Measurements from ENCODE around the gene PLEKHD1.

PLEKHD1 gene

GRCh38 chr14:69499436-69499835 is 14.9 kb downstream of the PLEKHD1 start:
- Histone ChIP-seq H3K9me2 (replicated peaks; ENCODE audit: control insufficient read depth, low read length) (no peaks in the 10 kb centered on the region), H3K4me1 (ENCODE audit: control insufficient read depth, low read length) (no peaks in the 10 kb centered on the region), H3K27me3 (ENCODE audit: control insufficient read depth, low read length) (no peaks in the 10 kb centered on the region), H3K9me3 (ENCODE audit: control insufficient read depth, insufficient read depth, low read length) (no peaks in the 10 kb centered on the region), H3F3A (ENCODE audit: control insufficient read depth, insufficient read depth) (no peaks in the 10 kb centered on the region), H3K27ac (ENCODE audit: low read depth, low read length) (no peak overlapping the region), H4K20me1 (ENCODE audit: control insufficient read depth, insufficient read depth, low read depth, low read length) (no peaks in the 10 kb centered on the region), H3K36me3 (ENCODE audit: control insufficient read depth, low read length) (no peaks in the 10 kb centered on the region), H3K79me2 (ENCODE audit: control insufficient read depth, low read length) (no peaks in the 10 kb centered on the region), H3K4me3 (ENCODE audit: low read length) (no peak overlapping the region), H3K4me2 (ENCODE audit: low read length) (no peak overlapping the region)
- TF ChIP-seq CTCF (IDR thresholded peaks at IDR 0.05; ENCODE audit: low read depth, low read length, poor library complexity, severe bottlenecking), result no peak
- no peak for TF ChIP-seq EZH2phosphoT487 (IDR thresholded peaks at IDR 0.05; ENCODE audit: borderline replicate concordance, low read length)

DNA sequence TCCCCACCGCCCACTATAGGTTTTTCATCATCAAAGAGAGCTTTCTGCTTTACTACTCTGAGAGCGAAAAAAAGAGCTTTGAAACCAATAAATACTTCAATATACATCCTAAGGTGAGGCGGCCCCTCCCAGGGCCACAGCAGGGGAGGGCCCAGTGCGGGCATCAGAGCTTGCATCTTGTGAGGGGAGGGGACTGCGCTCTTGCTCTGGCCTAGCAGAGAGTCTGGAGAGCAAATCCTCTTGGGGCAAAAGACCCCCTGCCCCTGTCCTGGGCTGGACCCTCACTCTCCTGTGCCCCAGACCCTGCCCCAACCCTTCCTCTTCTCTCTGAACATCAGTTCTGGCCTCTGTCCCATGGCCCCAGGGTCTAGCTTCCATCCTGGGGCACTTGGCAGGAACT is 15.6 kb downstream of the PLEKHD1 start:
- H3K4me1 ChIP-seq (ENCODE audit: control insufficient read depth, low read length), result no peaks in the 10 kb centered on the region
- no peaks in the 10 kb centered on the region for H3K27me3 ChIP-seq (ENCODE audit: control insufficient read depth, low read length)
- H3K4me2 ChIP-seq (ENCODE audit: low read length), result no peak overlapping the region
- H3F3A ChIP-seq (ENCODE audit: control insufficient read depth, insufficient read depth), result no peaks in the 10 kb centered on the region
- no peaks in the 10 kb centered on the region for H3K9me3 ChIP-seq (ENCODE audit: control insufficient read depth, insufficient read depth, low read length)
- H3K9me2 ChIP-seq (replicated peaks; ENCODE audit: control insufficient read depth, low read length), result no peaks in the 10 kb centered on the region
- no peaks in the 10 kb centered on the region for H3K79me2 ChIP-seq (ENCODE audit: control insufficient read depth, low read length)
- TF ChIP-seq CTCF (IDR thresholded peaks at IDR 0.05; ENCODE audit: low read depth, low read length, poor library complexity, severe bottlenecking) (no peak), EZH2phosphoT487 (IDR thresholded peaks at IDR 0.05; ENCODE audit: borderline replicate concordance, low read length) (no peak)
- H3K36me3 ChIP-seq (ENCODE audit: control insufficient read depth, low read length), result no peaks in the 10 kb centered on the region
- no peaks in the 10 kb centered on the region for H4K20me1 ChIP-seq (ENCODE audit: control insufficient read depth, insufficient read depth, low read depth, low read length)
- H3K27ac ChIP-seq (ENCODE audit: low read depth, low read length), result no peak overlapping the region
- no peak overlapping the region for H3K4me3 ChIP-seq (ENCODE audit: low read length)

GRCh38 chr14:69500736-69501135 is 16.2 kb downstream of the PLEKHD1 start:
- no peak overlapping the region for H3K27ac ChIP-seq (ENCODE audit: low read depth, low read length)
- no peaks in the 10 kb centered on the region for H3K9me2 ChIP-seq (replicated peaks; ENCODE audit: control insufficient read depth, low read length)
- H3K4me2 ChIP-seq (ENCODE audit: low read length), result no peak overlapping the region
- H3K79me2 ChIP-seq (ENCODE audit: control insufficient read depth, low read length), result no peaks in the 10 kb centered on the region
- H3F3A ChIP-seq (ENCODE audit: control insufficient read depth, insufficient read depth), result no peaks in the 10 kb centered on the region
- no peaks in the 10 kb centered on the region for H4K20me1 ChIP-seq (ENCODE audit: control insufficient read depth, insufficient read depth, low read depth, low read length)
- no peaks in the 10 kb centered on the region for H3K27me3 ChIP-seq (ENCODE audit: control insufficient read depth, low read length)
- TF ChIP-seq CTCF (IDR thresholded peaks at IDR 0.05; ENCODE audit: low read depth, low read length, poor library complexity, severe bottlenecking) (no peak), EZH2phosphoT487 (IDR thresholded peaks at IDR 0.05; ENCODE audit: borderline replicate concordance, low read length) (no peak)
- no peaks in the 10 kb centered on the region for H3K36me3 ChIP-seq (ENCODE audit: control insufficient read depth, low read length)
- no peak overlapping the region for H3K4me3 ChIP-seq (ENCODE audit: low read length)
- H3K9me3 ChIP-seq (ENCODE audit: control insufficient read depth, insufficient read depth, low read length), result no peaks in the 10 kb centered on the region
- H3K4me1 ChIP-seq (ENCODE audit: control insufficient read depth, low read length), result no peaks in the 10 kb centered on the region

DNA sequence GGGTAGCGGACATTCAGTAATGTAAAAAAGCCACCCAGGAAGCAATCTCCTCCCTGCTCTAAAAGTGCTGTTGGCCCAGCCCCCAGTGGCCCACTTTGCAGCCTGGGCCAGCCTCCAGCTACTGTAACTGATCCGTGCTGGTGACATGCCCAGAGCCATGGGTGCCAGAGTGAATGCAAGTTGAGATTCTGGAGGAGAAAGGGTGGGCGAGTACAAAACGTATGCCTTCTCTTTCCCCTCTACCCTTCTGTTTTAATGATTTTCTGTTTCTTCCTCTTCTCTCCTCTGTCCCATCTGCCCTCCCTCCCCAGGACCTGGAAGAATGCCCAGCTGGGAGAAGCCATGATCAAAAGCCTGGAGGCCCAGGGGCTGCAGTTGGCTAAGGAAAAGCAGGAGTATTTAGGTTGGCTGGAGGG is 16.9 kb downstream of the PLEKHD1 start:
- no peaks in the 10 kb centered on the region for H3K4me1 ChIP-seq (ENCODE audit: control insufficient read depth, low read length)
- H3K36me3 ChIP-seq (ENCODE audit: control insufficient read depth, low read length), result no peaks in the 10 kb centered on the region
- H3F3A ChIP-seq (ENCODE audit: control insufficient read depth, insufficient read depth), result no peaks in the 10 kb centered on the region
- H3K27ac ChIP-seq (ENCODE audit: low read depth, low read length), result no peak overlapping the region
- no peaks in the 10 kb centered on the region for H3K9me2 ChIP-seq (replicated peaks; ENCODE audit: control insufficient read depth, low read length)
- H3K27me3 ChIP-seq (ENCODE audit: control insufficient read depth, low read length), result no peaks in the 10 kb centered on the region
- H3K4me2 ChIP-seq (ENCODE audit: low read length), result no peak overlapping the region
- no peak overlapping the region for H3K4me3 ChIP-seq (ENCODE audit: low read length)
- H3K79me2 ChIP-seq (ENCODE audit: control insufficient read depth, low read length), result no peaks in the 10 kb centered on the region
- no peak for TF ChIP-seq CTCF (IDR thresholded peaks at IDR 0.05; ENCODE audit: low read depth, low read length, poor library complexity, severe bottlenecking)
- no peak for TF ChIP-seq EZH2phosphoT487 (IDR thresholded peaks at IDR 0.05; ENCODE audit: borderline replicate concordance, low read length)
- H4K20me1 ChIP-seq (ENCODE audit: control insufficient read depth, insufficient read depth, low read depth, low read length), result no peaks in the 10 kb centered on the region
- no peaks in the 10 kb centered on the region for H3K9me3 ChIP-seq (ENCODE audit: control insufficient read depth, insufficient read depth, low read length)
